GM18508 (cell line): ENCODE data around the gene EHBP1.
"Not testable (repeated sequence)": the region's sequence is repeated elsewhere in the genome, so short reads cannot be mapped to it uniquely, and the experiment has no call there.

Experiments used
- ATAC-seq: cut with Tn5 transposase; IDR thresholded peaks from one replicate; pipeline ENCODE4 v1.9.1; 2021; ENCODE audit warnings: moderate number of reproducible peaks; ENCODE audit not compliant: insufficient read depth, unreplicated experiment

EHBP1 gene

GRCh38 chr2:62698653-62699052 lies 6.9 kb upstream of the EHBP1 start:
- no peak for ATAC-seq

DNA sequence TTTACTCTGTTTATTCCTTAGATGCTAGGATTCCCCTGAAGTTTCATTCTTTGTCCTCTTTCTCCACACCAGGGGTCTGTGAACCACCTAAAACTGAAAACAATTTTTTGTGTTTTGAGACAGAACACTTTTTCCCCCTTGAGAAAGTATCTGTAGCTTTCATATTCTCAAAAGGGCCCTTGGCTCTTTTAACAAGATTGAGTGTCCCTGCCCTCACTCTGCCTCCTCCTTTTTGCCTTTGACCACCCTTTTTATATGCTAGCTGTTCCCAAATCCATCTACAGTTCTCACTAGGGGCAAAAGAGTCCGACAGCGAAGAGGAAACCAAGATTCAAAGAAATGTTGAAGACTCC lies 883 bp upstream of the EHBP1 start:
- ATAC-seq: no peak

DNA sequence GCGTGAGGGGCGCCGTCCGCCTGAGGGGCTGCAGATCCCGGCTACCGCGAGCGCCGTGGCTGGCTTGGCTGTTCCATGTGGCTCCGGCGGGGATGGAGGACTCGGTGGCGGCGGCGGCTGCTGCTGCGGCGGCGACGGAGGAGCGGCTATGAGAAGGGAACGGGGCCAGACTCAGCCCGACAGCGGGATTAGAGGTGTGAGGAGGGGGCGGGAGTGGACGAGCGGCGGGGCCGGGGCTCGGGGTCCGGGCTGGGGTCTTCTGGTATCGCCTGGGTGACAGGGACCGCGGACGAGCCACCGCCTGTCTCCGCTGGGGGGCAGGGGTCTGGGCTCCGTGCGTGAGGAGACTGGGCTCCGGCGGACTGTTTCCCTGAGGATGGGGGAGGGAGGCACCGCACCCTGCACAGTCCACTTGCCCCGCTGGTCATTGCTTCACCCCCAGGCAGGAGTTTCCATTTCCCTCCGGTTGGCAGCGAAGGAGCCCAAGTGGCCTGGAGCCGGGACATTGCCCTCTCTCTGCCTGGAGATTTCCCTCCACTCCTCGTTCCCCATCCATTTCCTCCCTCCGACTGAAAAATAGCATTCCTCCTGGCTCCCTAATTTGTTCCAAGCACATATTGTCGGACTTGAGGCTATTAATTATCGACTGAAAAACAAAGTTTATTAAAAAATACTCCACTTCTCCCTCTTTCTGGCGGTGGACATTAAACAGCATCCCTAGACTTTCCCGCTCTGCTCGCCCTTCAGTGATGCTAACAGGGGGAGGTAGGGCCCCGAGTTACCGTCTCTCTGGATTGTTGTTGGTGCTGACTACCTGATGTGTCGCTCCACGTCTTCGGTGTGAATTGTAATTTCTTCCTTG lies 577 bp downstream of the EHBP1 start:
- ATAC-seq: no peak

GRCh38 chr2:62706721-62707521 lies 1.4 kb downstream of the EHBP1 start:
- no peak for ATAC-seq

GRCh38 chr2:62708751-62709150 lies 3.2 kb downstream of the EHBP1 start:
- ATAC-seq: no peak

DNA sequence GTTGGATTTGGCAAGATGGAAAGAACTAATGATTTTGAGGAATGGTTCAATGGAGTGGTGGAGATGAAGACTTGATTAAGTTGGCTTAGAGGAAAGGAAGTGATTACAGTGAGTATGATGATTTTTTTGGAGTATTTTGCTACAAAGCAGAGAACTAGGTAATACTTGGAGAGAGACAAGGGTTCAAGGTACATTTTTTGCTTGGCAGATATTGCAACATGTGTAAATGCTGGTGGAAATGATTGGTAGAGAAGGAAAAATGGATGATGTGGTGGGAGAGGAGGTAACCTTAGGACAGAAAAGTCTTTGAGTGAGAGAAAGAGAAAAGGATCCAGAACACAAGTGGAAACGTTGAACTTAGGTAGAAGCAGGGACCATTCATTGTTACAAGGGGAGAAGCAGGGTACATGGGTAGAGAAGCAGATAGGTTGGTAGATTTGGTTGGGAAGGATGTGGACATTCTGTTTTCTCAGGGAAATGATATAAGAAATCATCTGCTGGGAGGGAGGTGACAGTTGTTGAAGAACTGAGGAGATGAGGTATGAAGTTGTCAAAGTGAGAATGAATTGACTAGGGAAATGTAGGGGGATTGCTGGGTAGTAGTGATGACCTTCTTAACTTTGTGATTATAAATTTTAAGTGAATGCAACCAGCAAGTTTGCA lies 6.5 kb downstream of the EHBP1 start:
- no peak for ATAC-seq

GRCh38 chr2:62713196-62713595 lies 7.7 kb downstream of the EHBP1 start:
- not testable (repeated sequence) for ATAC-seq

- ATAC-seq: no peak
Measured at GRCh38 chr2:62713837-62714236, 8.3 kb downstream of the EHBP1 start.

- no peak for ATAC-seq
Measured at GRCh38 chr2:62716768-62717167, 11.3 kb downstream of the EHBP1 start.

GRCh38 chr2:62717503-62718081 lies 12.1 kb downstream of the EHBP1 start:
- no peak for ATAC-seq

DNA sequence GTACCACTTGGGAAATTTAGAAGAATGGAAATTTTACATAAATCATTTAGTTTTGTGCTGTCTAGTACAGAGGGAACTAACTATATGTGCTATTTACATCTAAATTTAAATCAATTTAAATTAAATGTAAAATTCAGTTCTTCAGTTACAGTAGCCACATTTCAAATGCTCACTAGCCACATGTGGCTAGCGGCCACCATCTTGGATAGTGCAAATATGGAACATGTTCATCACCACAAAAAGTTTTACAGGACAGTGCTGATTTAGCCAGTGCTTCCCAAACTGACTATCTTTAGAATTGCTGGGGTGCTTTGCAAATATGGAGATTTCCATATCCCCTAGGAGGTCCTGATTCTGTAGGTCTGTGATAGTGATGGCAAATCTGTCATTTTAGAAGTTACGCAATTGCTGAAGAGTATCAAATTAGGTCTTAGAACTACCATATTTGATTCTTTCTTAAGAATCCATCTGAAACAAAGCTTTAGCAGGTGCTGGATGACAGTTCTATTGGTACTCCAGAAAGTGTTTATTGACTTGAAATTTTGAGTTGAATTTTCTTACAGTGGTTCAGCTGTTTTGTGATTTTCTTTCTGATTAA lies 12.8 kb downstream of the EHBP1 start:
- no peak for ATAC-seq

DNA sequence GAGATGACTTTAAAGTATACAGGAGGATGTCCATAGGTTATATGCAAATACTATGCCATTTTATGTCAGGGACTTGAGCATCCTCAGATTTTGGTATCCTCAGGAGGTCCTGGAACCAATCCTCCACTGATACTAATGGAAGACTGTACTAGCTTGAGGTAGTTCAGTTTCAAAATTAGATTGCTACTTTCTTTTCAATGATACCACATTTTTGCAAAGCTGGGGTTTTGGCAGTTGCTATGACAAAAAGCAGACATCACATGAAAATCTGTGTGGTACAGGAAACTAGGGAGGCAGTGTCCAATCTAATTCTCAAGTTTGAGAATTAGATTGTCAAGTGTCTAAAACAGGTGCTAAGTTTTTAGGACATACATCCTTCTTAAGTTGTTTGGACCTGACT lies 14.2 kb downstream of the EHBP1 start:
- no peak for ATAC-seq

- ATAC-seq: no peak
Measured at GRCh38 chr2:62722679-62723078, 17.2 kb downstream of the EHBP1 start.

- no peak for ATAC-seq
Measured at GRCh38 chr2:62723253-62723652, 17.7 kb downstream of the EHBP1 start.

DNA sequence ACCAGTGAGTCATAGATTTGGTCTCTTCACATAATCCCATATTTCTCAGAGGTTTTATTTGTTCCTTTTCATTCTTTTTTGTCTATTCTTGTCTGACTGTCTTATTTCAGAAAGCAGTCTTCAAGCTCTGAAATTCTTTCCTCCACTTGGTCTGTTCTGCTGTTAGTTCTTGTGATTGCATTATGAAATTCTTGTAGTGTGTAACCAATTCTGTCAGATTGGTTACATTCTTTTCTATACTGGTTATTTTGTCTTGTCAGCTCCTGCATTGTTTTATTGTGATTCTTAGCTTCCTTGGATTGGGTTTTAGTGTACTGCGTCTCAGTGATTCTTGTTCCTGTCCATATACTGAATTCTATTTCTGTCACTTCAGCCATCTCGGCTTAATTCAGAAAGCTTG lies 18.6 kb downstream of the EHBP1 start:
- no peak for ATAC-seq

DNA sequence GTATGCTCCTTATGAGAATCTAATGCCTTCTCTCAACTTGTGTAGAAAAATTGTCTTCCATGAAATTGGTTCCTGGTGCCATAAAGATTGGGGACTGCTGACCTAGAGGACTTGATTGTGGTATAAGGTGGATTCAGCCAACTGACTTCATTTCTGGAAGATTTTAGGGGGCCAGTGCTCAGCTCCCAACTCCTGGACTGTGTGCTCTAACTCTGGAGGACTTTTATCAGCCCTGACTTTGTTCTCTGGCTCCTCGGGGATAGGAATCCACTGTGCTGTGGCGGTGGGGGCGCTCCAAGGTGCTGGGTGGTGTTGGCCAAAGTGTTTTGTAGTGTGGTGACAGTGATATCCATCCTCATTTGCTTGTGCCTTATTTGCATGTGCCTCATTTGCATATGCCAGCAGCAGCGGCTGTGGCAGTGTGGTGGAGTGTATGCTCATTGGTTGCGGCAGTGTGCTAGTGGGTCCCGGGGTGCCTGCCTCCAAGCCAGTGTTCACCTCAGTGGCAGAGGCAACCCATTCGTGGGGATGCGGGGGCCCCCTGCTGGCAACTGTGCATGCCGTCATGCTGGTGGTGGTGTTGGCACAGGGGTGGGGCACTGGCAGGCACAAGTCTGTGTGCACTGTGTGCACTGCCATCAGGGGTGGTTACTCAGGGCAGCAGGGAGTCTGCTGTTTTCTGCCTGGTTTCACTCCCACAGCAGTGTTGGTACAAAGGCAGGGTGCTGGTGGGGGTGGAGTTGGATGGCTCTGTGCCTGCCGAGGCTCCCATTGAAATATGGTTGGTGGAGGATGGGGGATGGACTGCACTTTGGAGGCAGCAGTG lies 19.6 kb downstream of the EHBP1 start:
- ATAC-seq: no peak

- ATAC-seq: no peak
Measured at GRCh38 chr2:62725712-62726055, 20.2 kb downstream of the EHBP1 start.

DNA sequence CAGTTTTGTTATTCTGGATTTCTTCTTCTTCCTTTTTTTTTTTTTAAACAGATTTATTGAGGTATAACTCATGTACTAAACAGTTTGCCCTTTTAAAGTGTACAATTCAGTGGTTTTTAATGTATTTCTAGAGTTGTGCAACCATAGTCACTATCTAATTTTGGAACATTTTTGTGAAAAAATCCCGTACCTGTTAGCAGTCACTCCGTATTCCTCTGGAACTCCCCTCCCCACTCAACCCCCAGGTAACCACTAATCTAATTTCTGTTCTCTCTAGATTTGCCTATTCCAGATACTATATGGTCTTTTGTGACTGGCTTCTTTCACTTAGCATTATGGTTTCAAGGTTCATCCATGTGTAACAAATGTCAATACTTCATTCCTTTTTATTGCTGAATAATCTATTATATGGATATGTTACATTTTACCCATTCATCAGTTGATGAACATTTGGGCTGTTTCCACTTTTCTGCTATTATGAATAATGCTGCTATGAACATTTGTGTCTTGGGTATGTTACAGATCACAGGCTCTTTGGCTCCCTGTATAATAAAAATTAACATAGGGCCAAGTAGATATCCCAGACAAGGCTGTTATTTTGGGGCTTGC lies 21.9 kb downstream of the EHBP1 start:
- no peak for ATAC-seq

GRCh38 chr2:62727876-62728566 lies 22.5 kb downstream of the EHBP1 start:
- ATAC-seq: no peak
